Fibroblast of lung (primary cell): ENCODE measurements around the gene C2orf49. TPM values are rescaled to one million over a fixed set of nuclear protein-coding genes. Genes with fewer than 3 reads are reported as not detected.
A peak's percentile ranks its signal among the peaks of the same experiment; 100 is the strongest.

Experiments
- DNase-seq, 2 donors: peaks; one replicate each; pipeline versions ENCODE4 v3.0.0 to v3.0.0-alpha.2; 2010; ENCODE audit warnings: low read depth in 2 of 2
- H2AFZ ChIP-seq: 2 replicates; pipeline ENCODE4 v1.5.1; 2012; ENCODE audit warnings: low read length, control low read depth, inconsistent platforms
- H3K27ac ChIP-seq: 2 replicates; pipeline ENCODE4 v1.5.1; 2011; ENCODE audit warnings: low read length, control low read depth; ENCODE audit not compliant: insufficient read depth
- H3K27me3 ChIP-seq: 2 replicates; pipeline ENCODE4 v1.5.1; 2011; ENCODE audit warnings: mild to moderate bottlenecking, low read length; ENCODE audit not compliant: control insufficient read depth, insufficient read depth
- H3K36me3 ChIP-seq: 2 replicates; pipeline ENCODE4 v1.5.1; 2011; ENCODE audit warnings: low read length; ENCODE audit not compliant: control insufficient read depth, insufficient read depth
- H3K4me1 ChIP-seq: 2 replicates; pipeline ENCODE4 v1.5.1; 2011; ENCODE audit warnings: low read length; ENCODE audit not compliant: control insufficient read depth, insufficient read depth; ENCODE audit errors: extremely low read depth
- H3K4me2 ChIP-seq: 2 replicates; pipeline ENCODE4 v1.5.1; 2011; ENCODE audit warnings: low read length, control low read depth; ENCODE audit not compliant: insufficient read depth; ENCODE audit errors: extremely low read depth
- H3K4me3 ChIP-seq, 4 experiments: fragments of 200-600 bp in 1 of 4; sonication (generic) in 1 of 4; replicated peaks in 1 of 4; 2 replicates each; pipeline ENCODE4 v1.5.1; 2011 to 2016; ENCODE audit warnings: low read length in 4 of 4, low read depth in 3 of 4, mild to moderate bottlenecking in 3 of 4, control low read depth in 2 of 4, inconsistent platforms in 1 of 4, mixed read lengths in 1 of 4; ENCODE audit not compliant: insufficient read depth in 1 of 4; ENCODE audit errors: control extremely low read depth in 1 of 4
- H3K79me2 ChIP-seq: 2 replicates; pipeline ENCODE4 v1.5.1; 2012; ENCODE audit warnings: mild to moderate bottlenecking, low read length, inconsistent platforms; ENCODE audit not compliant: control insufficient read depth, insufficient read depth
- H3K9ac ChIP-seq: 2 replicates; pipeline ENCODE4 v1.5.1; 2011; ENCODE audit warnings: mild to moderate bottlenecking, low read length, control low read depth; ENCODE audit not compliant: insufficient read depth
- H3K9me3 ChIP-seq: 2 replicates; pipeline ENCODE4 v1.5.1; 2012; ENCODE audit warnings: low read depth, low read length; ENCODE audit not compliant: control insufficient read depth, insufficient read depth
- H4K20me1 ChIP-seq: 2 replicates; pipeline ENCODE4 v1.5.1; 2011; ENCODE audit warnings: low read length; ENCODE audit not compliant: control insufficient read depth, insufficient read depth; ENCODE audit errors: extremely low read depth
- CTCF ChIP-seq, 2 donors: IDR thresholded peaks in 1 of 2; conservative IDR thresholded peaks in 1 of 2; 1 replicate in 1 of 2; 2 replicates in 1 of 2; pipeline ENCODE4 v1.5.1; 2011 to 2012; ENCODE audit warnings: low read length in 2 of 2, control low read depth in 1 of 2, inconsistent platforms in 1 of 2, low read depth in 1 of 2, mild to moderate bottlenecking in 1 of 2
- EZH2 ChIP-seq: IDR thresholded peaks from 2 replicates; pipeline ENCODE4 v1.5.1; 2012; ENCODE audit warnings: low read length, control low read depth, mild to moderate bottlenecking; ENCODE audit errors: missing control alignments
- polyA plus RNA-seq, 2 donors: library from polyadenylated mRNA; depleted of rRNA in 1 of 2; stranded (reverse) in 1 of 2; unstranded in 1 of 2; fragments of >200 nt; gene quantifications; 2 replicates each; pipeline ENCODE4 v1.2.1, GENCODE V29; 2011 to 2012; ENCODE audit warnings: missing spikeins in 1 of 2
- total RNA-seq: library from RNA; depleted of rRNA; stranded (reverse); fragments of >200 nt; gene quantifications from 2 replicates; pipeline ENCODE4 v1.2.1, GENCODE V29; 2014

C2orf49 gene
- total and polyA plus RNA-seq, 2 donors (not counting 1 experiment from before 2014, with no cell fraction given): 20.9 to 28.4 TPM

DNA sequence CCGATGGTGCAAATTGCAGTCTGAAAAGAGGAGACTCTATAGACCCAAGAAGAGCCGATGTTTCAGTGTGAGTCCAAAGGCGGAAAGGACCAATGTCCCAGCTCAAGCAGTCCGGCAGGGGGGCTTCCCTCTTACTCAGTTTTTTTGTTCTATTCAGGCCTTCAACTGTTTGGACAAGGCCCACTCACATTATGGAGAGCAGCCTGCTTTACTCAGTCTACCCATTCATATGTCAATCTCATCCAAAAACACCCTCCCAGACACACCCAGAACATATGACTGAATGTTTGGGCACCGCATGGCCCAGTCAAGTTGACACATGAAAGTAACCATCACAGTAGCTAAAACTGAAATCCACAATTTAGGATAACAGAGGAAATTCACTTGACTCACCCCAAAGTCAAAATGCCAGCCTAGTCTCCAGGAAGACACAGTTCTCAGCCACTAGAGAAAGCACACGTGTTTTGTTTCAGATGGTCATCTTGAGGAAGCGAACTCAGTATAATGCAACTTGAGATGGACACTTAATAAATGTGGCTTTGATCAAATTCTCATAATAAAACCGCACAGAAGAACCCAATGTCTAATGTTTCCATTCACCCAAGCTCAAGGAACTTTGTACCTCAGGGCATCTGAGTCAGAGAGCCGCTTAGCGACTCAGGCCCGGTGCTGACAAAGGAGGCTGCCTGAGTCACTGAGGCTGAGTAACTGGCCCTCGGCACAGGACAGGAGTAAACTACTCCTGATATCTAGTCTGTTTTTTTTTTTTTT, 59.1 kb downstream of the C2orf49 start:
- Histone ChIP-seq H3K27ac (peak overlapping the region; percentile 98), H3K36me3 (peaks cover 15% of the 10 kb centered on the region), H4K20me1 (no peaks in the 10 kb centered on the region), H3K27me3 (no peaks in the 10 kb centered on the region), H2AFZ (no peak overlapping the region), H3K4me3 (peak overlapping the region; percentile 42 to 99 (median 72)), H3K79me2 (peaks cover 69% of the 10 kb centered on the region), H3K9me3 (no peaks in the 10 kb centered on the region), H3K4me2 (peak overlapping the region; percentile 79), H3K4me1 (peaks cover 22% of the 10 kb centered on the region), H3K9ac (peak overlapping the region; percentile 43)
- DNase-seq: peak; percentile 92 to 97
- no peak for TF ChIP-seq EZH2
- no peak for TF ChIP-seq CTCF (conservative IDR thresholded peaks at IDR 0.05 in 1 of 2, IDR thresholded peaks at IDR 0.05 in 1 of 2; ENCODE audit: low read depth in 1 of 2, low read length in 2 of 2)

DNA sequence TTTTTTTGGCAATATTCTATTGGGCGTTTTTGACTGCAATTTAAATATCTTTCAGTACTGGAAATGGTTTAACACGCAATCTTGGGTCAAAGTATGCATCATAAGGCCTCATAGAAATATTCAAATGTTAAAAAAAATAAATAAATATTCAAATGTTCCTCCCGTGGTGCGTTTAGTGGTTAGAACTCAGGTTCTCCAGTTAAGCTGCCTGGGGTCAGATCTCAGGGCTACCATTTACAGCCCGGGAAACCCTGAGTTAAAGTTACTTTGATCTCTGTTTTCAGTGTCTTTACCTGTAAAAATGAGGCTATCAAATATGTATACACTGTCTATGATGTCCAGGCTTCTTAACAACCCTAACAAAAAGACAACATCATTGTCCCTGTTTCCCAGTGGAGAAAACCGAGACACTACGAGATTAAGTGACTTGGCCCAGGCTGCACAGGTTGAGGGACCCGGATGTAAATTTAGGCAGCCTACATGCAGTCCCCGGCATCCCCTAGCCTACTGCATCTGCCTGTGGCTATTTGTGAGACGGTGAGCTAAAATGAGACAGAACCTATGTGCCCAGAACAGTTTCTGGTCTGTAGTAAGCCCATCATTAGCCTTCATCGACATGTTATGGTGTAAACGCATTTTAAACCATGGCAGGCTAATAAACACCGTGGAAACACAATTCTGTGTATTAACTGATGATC, 59.8 kb downstream of the C2orf49 start:
- DNase-seq: peak in 1 of 2 donors; percentile 56

More for the DNA sequence above, 59.8 kb downstream of the C2orf49 start:
- Histone ChIP-seq H3K9ac (peak overlapping the region; percentile 99), H3K4me3 (peak overlapping the region; percentile 73 to 99 (median 93)), H3K79me2 (peaks cover 62% of the 10 kb centered on the region), H3K4me2 (peak overlapping the region; percentile 48), H4K20me1 (no peaks in the 10 kb centered on the region), H3K4me1 (peaks cover 16% of the 10 kb centered on the region), H2AFZ (no peak overlapping the region), H3K27me3 (no peaks in the 10 kb centered on the region), H3K27ac (peak overlapping the region; percentile 98), H3K9me3 (no peaks in the 10 kb centered on the region), H3K36me3 (peaks cover 15% of the 10 kb centered on the region)
- TF ChIP-seq EZH2: no peak
- TF ChIP-seq CTCF (conservative IDR thresholded peaks at IDR 0.05 in 1 of 2, IDR thresholded peaks at IDR 0.05 in 1 of 2; ENCODE audit: low read depth in 1 of 2, low read length in 2 of 2): no peak
